Body of pancreas (tissue), 4 donors: ENCODE measurements around the gene WEE1.

Source experiments
- CTCF ChIP-seq, 7 experiments: fragments of 450-650 bp in 4 of 7; fragments of 200-600 bp in 3 of 7; sonication (generic) in 3 of 7; IDR thresholded peaks; one replicate each; pipeline ENCODE4 v1.5.1; 2016 to 2019; ENCODE audit warnings: antibody characterized with exemption in 7 of 7
- POLR2A ChIP-seq, 3 donors: fragments of 450-650 bp; IDR thresholded peaks; one replicate each; pipeline ENCODE4 v1.6.1; 2016; ENCODE audit warnings: antibody characterized with exemption in 3 of 3, mild to moderate bottlenecking in 2 of 3

DNA sequence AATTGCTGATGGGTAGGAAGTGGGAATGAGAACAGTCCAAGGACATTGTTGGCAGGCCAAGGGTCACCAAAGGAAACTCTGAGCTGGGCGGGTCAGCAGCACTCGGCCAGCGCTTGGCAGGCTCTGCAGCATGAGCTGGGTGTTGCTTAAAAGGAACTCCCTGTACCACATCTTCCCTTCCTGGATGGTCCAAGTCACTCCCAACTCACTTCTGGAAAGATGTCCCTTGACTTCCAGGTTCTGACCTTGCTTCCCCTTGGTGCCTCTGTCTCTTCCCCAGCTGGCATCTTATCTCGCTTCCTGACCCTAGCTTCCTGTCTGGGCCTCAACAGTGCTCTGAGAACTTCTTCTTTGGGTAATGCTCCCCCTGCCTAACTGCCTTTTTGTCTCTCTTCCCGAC is 65.6 kb downstream of the WEE1 start:
- no peak for TF ChIP-seq CTCF (IDR thresholded peaks at IDR 0.05)
- no peak for TF ChIP-seq POLR2A (IDR thresholded peaks at IDR 0.05)
